Measurements from ENCODE around the gene IRF4.

IRF4 gene

DNA sequence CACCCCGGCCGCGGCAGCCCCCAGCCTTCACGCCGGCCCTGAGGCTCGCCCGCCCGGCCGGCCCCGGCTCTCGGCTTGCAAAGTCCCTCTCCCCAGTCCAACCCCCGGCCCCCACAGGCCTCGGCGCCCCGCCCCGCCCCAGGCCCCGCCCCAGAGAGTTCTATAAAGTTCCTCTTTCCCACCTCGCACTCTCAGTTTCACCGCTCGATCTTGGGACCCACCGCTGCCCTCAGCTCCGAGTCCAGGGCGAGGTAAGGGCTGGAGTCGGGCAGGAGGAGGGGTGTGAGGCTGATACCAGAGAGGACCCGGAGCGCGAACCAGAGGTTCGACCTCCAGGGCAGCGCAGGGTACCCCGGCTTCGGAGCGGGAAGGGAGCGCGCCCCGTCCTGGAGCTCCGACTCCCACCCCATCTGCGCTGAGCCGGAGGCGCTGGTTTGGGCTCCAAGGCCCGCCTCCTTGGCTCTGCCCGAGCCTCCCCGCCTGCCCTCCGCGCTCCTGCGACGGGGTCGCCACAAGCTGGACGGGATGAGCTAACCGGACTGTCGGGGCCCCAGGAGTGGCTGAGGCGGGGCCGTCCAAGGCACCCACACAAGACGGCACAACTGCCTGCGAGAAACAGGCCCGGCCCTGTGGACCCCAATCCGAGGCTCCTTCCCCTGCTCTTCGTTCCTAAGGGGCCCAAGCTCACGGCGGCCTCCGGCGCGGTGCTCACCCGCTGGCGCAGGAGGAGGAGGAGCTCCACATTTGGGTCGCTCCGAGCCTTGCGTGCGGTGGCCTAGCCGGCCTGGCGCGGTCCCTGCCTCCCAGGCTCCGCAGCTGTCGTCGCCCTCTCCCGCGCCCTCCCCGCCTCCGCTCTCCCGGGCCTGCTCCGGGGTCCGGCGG, at the start of gene IRF4:
Gene IRF4, plus strand, starts transcription at position 194 of the 882 bp plus-strand sequence. CDS start 1,401 bp downstream, outside the sequence.
- peak; percentile 69 for DNase-seq (ENCODE audit: low read depth)

DNA sequence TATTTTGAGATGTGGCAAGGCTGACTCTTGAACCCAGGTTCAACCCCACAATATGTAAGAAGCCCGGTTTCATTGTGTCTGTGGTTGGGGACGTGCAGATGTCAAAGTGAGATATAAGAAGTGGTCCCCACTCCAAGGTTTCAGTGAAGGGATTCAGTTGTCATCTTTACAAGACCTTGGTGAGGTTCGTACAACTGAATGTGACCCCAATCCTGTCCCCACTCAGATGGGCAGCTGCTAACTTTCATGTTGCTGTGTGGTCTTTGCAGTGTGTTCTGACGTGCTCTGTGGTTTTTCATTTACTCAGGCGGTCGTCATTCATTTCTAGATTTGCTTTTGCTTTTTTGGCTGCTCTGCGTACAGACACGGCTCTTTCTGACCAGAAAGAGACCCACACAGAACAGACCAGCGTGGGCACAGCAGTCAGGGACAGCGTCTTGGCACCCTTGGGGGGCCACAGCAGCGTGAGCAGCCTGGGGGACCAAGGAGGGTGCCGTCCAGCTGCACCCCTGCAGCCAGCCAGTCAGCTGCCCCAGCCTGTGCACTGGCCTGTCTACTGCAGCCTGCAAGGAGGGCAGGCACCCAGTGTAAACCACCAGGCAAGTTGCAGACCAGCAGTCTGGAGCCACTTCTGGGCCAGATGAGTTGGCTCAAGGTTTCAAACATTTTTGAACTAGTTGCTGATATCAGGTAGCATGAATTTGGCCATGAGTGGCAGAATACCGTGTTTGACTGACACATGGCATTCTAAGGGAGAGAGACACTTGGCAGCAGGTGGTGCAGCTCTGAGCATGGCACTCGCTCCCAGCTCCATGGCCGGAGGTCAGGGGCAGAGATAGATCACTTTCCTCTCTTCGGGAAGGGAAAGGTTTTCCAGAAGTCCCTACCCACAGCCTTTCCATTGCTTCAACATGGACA, 49.4 kb upstream of the IRF4 start:
- DNase-seq (ENCODE audit: low read depth): no peak

DNA sequence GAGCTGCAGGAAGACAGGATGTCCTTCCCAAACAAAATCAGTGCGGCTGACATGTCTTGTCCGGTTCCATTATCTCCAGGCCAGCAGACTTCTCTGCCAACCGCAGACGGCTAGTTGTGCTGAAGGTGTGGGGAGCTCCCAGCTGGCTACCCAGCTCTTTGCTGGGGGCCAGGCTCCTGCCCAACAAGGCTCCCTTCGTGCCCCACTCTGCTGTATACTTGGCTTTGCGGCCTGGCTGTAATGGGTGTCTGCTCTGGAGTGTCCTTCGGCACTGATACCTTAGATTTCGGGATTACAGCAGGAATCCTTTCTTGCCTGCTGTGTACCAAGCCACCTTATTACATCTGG, 48.7 kb upstream of the IRF4 start:
- no peak for DNase-seq (ENCODE audit: low read depth)

DNA sequence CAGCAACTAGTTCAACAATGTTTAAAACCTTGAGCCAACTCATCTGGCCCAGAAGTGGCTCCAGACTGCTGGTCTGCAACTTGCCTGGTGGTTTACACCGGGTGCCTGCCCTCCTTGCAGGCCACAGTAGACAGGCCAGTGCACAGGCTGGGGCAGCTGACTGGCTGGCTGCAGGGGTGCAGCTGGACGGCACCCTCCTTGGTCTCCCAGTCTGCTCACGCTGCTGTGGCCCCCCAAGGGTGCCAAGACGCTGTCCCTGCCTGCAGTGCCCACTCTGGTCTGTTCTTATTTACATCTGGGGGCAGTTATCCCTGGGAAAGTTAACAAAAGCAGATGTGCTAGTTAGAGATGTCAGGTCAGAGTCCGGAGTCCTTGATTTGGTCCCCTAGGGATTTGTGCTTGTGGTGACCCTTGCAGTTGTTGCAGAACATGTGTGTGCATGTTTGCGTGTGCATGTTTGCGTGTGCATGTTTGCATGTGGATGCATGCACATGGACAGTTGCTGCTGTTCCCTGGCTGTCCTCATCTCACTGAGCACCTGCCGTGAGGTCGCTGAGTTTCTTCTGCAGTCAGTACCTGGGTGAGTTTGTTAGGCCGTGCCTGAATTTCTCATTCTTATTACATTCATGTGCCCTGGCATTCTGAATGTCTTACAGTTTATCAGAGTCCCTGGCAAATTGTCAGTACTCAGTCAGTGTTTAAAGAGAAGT, 48.2 kb upstream of the IRF4 start:
- no peak for DNase-seq (ENCODE audit: low read depth)

DNA sequence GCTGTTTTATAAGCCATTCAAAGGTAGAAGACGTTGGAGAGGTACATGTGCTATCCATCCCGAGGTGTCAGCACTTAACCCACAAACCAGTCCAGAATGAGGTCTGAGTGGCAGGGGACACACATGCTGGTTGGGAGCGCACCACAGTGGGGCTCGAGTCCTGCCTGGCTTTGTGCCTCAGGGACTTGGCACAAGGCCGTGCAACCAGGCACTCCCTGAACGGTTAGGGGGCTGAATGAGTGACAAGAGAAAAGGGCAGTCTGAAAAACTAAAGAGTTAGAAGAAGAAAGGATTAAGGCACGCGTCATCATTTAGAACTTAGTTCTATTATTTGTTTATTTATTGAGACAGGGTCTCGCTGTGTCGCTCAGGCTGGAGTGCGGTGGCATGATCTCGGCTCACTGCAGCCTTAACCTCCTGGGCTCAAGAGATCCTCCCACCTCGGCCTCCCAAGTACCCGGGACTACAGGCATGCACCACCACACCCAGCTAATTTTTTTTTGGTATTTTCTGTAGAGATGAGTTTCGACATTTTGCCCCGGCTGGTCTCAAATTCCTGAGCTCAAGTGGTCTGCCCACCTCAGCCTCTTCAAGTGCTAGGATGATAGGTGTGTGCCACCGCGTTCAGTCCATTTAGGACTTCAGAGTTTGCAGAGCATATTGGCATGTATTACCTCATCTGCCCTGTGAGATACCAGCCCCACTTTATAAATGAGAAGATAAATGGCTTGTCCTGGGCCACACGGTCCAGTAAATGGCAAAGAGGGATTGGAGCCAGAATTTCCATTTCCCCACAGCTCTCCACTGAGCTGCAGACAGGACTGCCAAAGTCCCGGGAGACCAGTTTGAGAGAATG, 47.4 kb upstream of the IRF4 start:
- no peak for DNase-seq (ENCODE audit: low read depth)

DNA sequence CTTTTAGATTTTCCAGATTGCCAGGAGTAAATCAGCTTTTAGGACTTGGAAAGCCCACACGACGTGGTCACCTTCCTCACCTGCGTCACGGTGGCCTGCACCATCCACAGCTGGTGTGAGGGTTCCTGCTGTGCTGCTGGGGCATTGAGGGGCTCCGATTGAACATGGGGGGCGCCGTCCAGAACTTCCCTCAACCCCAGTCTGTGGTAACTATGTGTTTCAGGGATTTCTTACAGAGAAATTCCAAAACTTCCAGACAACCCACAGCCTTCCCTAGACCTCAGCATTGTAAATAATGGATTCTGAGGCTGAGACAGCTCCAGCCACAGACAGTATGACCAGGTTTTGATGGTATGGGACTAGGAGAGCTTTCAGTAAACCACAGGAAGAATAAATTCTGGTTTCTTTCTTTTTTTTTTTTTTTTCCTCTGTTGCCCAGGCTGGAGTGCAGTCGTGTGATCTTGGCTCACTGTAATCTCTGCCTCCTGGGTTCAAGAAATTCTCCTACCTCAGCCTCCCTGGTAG, 46.7 kb upstream of the IRF4 start:
- no peak for DNase-seq (ENCODE audit: low read depth)

DNA sequence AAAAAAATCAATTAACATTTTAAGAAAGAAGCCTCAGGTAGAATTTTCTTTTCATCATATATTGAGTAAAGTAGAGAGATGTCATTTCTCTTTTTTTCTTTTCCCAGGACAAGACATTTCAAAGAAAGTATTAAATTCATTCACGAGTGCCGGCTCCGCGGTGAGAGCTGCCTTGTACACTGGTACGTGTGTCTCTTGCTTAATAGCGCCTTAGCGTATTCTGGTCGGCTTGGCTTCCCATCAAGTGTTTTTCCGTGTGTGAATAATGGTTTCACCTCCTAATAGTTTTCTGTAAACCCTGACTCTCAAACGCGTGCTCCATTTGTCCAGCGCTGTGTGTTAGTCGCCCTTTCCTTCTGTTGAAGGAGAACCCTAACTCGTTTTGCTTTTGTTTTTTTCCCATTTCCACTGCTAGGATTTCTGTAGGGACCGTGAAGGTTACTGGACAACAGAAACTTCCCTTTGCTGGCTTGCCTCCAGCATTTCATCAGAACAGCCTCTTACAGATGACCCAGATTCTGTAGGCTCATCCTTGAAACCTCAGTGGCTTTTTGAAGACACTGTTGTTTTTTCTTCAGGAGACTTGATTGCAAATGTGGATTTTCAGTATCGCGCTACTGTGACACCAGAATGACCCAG, 45.7 kb upstream of the IRF4 start:
- no peak for DNase-seq (ENCODE audit: low read depth)

DNA sequence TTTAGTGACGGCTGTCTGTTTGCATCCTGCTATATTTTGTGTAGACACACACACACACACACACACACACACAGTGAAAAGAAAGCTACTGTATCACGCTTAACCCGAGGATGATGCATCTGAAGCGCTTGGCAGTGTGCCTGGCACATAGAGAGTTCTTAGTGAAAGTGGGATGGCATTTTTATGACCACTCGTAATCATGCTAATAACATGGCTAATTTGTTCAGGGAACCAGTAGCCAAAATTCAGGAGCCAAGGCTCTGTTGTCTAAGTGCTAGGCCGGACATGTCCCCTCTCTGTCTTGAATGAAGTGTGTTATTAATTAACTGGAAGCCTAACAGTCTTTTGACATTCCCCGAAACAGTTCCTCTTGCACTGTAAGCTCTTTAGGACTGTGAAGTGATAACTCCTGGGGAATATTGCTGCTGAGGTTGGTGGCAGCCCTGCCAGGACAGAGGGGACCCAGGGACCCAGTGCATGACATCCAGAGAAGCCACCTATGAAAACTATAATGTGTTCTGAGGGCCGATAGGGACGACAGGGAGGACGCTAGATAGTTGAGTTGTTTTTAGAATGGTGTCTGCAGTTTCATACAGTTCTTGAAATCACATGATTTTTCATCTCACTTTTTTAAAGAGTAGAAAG, 45.0 kb upstream of the IRF4 start:
- no peak for DNase-seq (ENCODE audit: low read depth)

DNA sequence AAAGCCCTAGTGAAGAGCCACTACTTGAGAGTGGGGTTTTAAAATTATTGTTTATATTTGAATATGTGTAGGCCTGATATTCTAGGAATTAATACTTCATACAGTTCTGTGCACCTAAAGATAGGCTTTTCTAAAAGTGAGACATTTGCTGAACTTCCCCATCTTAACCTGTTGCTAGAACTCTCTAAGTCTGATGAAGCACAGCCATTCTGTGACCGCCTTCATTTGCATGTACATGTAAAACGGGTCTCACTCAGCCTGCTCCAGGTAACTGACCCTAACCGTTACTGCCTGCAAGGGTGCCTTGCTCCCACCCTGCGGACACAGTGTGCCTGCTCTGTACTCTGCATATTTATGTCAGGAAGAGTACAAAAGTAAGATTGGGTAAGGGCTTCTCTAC, 44.3 kb upstream of the IRF4 start:
- DNase-seq (ENCODE audit: low read depth): no peak

DNA sequence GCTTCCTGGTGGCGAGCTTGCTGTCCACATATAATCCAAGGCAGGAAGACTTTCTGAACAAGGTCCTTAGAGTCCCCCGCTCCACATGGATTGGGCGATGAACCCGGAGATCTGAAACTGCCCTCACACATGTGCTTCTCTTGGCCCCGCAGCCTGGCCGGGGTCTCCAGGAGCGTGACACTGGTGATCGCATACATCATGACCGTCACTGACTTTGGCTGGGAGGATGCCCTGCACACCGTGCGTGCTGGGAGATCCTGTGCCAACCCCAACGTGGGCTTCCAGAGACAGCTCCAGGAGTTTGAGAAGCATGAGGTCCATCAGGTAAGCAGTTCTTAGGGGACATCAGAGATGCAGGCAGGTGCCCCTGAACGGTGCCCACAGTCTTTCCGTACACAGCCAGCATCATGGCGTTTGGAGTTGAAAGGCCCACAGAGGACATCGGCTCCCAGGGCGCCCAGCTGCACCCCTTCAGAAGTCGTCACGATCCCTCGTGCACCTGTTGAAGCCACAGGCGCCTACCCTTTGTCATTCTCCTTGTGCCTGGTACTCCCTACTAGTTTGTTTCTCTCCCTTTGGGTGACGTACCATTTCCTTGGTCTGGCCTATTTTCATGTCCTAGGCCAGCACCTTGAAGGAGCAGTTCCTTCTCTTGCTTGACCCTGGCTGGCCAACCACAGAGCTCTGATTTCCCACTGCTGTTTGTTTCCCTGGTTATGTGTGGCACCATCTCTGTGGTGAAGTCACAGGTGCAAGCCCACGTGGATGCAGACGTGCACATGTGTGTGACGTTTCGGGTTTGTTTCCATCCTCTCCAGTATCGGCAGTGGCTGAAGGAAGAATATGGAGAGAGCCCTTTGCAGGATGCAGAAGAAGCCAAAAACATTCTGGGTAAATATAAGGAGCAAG, 43.3 kb upstream of the IRF4 start:
- no peak for DNase-seq (ENCODE audit: low read depth)

DNA sequence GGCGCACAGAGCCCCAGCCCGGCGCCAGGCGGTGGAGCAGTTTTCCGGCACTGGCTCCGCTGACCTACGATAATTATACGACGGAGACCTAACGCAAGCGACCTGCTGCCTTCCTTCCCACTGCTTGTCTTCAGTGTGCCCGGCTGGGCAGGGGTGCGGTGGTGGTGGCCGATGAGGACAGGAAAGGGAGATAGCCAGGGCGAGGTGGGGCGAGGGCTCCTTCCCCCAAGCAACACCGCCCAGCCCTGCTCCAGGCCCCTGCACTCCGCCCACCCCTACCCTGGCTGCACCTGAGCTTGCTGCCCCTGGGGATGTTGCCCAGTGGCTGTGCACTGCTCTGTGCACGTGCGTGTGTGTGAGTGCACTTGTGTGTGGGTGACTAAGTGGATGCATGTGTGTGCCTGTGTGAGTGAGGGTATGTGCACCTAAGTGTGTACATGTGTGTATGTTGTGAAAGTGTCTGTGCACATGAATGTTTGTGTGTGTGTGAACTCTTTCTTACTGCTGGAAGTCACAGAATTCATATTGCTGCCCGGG, 42.6 kb upstream of the IRF4 start:
- no peak for DNase-seq (ENCODE audit: low read depth)

DNA sequence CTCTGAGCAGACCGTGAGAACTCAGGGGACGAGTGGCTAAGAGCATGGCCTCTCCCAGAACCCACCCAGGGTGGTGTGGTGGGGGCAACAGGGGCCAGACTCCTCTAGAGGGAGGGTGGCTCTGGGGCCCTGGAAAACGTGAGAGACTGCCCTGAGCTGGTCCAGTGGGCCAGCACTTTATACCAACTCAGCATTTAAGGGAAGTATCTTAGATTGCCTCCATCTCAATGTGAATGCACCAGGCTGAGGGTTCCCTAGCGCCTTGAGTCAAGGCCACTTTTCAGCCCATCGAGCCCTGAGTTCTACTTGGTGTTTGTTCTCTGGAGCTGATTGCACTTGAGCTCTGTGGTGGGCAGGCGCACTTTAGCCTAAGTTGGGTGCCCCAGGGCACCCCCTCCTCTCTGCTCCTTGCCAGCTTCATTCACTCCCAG, 42.0 kb upstream of the IRF4 start:
- no peak for DNase-seq (ENCODE audit: low read depth)

DNA sequence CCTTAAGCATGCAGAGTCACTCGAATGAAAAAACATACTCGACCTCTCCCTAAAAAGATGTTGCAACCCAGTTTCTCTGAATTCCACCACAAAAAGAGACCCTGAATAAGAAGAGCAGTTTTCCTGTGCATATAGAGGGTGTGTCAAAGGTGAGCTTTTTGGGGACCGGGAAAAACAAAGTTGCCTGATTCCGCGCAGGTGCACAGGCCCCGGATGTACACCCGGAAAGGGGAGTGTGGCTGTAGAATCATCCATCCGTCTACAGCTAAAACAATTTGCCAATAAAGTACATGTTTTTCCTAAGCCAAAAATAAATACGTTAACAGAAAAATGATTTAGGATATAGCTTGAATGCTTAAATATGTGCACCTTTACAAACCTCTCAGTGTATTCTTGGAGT, 41.2 kb upstream of the IRF4 start:
- DNase-seq (ENCODE audit: low read depth): no peak

DNA sequence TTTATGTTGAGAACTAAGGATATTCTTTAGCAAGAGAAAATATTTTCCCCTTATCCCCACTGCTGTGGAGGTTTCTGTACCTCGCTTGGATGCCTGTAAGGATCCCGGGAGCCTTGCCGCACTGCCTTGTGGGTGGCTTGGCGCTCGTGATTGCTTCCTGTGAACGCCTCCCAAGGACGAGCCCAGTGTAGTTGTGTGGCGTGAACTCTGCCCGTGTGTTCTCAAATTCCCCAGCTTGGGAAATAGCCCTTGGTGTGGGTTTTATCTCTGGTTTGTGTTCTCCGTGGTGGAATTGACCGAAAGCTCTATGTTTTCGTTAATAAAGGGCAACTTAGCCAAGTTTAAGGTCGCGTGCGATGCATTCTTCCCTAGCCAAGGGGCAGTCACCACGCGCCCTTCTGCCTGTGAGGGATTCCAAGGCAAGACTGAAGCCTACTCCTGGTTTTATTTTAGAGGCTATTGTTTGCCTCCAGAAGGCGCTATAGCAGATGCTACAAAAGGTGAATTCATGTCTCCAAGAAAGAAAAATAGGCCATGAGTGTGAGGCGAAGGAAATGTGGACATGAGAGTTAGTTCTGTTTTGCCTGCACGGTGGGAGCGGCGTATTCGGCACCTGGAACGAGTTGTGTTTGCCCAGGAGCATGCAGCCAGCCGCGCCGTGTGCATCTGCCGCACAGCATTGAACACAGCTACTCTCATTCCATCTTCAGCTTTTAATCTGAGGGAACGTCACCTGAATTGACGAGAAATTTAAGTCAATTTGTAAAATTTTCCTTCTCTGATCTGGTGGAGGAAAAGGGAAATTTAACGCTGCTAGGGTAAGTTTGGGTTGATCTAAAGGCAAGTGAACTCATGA, 40.3 kb upstream of the IRF4 start:
- no peak for DNase-seq (ENCODE audit: low read depth)

DNA sequence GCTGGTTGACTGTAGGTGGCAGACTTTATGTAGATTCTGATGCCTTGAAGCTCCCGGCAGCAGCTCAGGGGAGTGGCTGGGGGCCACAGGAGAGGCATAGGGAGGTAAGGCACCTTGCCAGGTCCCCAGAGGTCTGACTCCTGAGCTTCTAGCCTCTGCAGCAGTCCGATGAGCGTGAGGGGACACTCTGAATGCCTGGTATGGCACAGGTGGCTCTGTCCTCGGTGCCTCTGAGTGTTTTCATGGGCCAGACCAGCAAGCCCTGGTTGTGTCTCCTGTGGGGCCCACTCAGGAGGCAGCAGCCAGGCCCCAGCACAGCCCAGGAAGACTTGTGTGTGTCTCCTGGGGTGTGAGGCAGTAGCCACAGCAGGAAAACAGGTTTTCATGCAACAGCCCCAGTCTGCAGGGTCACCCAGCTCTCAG, 39.7 kb upstream of the IRF4 start:
- no peak for DNase-seq (ENCODE audit: low read depth)

DNA sequence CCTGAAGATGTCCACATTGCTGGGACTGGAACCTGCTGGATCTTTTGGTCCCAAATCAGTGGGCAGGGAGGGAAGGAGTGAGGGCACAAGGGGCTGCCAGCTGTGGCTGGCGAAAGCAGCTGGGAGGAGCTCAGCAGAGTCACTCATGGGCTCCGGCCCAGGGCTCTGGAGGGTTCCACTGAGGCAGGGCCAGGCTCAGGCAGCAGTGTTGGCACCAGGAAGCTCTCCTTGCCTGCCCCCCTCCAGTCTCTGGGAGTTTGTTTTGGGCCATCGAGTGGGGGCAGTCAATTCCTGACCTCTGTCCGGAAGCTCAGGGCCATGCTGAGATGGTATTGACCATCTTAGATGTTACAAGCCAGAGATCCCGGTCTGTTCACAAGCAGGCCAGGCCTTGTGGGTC, 39.1 kb upstream of the IRF4 start:
- DNase-seq (ENCODE audit: low read depth): no peak

DNA sequence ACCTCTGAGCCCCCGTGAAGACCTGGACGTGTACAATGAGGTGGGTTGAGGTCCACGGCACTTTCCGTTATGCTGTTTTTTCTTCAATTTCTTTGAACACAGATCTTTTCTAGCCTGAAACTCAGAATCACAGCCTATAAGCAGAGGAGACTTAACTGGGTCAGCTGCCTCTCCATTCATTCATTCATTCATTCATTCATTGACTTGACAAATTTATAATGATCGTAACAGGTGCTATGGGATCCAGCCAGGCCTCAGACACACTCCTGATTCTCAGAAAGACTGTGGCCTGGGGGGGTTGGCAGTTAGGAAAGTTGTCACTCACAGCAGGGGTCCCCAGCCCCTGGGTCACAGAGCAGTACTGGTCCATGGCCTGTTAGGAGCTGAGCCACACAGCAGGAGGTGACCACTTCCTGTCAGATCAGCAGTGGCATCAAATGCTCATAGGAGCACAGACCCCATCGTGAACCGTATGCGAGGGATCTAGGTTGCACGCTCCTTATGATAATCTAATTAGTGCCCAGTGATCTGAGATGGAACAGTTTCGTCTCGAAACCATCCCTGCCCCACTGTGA, 38.6 kb upstream of the IRF4 start:
- no peak for DNase-seq (ENCODE audit: low read depth)
